Mesothelial cell of epicardium (in vitro differentiated cells): ENCODE data around the gene GOLGA6A. TPM values are rescaled to one million over a fixed set of nuclear protein-coding genes. Genes with fewer than 3 reads are reported as not detected.

Experiments used
- DNase-seq, 2 experiments: peaks; one replicate each; pipeline ENCODE4 v3.0.0; 2021; ENCODE audit warnings: low spot score in 2 of 2; ENCODE audit not compliant: unreplicated experiment in 2 of 2
- H3K27ac Mint-ChIP-seq: 2 replicates; pipeline ENCODE4 v1.8.0; 2021; ENCODE audit warnings: mixed read lengths
- H3K27me3 Mint-ChIP-seq: 2 replicates; pipeline ENCODE4 v1.8.0; 2021; ENCODE audit warnings: low read depth, mixed read lengths
- H3K36me3 Mint-ChIP-seq: 2 replicates; pipeline ENCODE4 v1.8.0; 2021; ENCODE audit warnings: mixed read lengths
- H3K4me1 Mint-ChIP-seq: 2 replicates; pipeline ENCODE4 v1.8.0; 2021; ENCODE audit warnings: mixed read lengths
- H3K4me3 Mint-ChIP-seq: 2 replicates; pipeline ENCODE4 v1.8.0; 2021; ENCODE audit warnings: mild to moderate bottlenecking, moderate library complexity, mixed read lengths
- H3K9me3 Mint-ChIP-seq: 2 replicates; pipeline ENCODE4 v1.8.0; 2021; ENCODE audit warnings: mixed read lengths
- CTCF ChIP-seq: fragments of 200-600 bp; sonication (generic); IDR thresholded peaks from one replicate; pipeline ENCODE4 v1.5.0; 2021; ENCODE audit warnings: antibody characterized with exemption; ENCODE audit not compliant: unreplicated experiment
- total RNA-seq: library from RNA; stranded (reverse); gene quantifications from 3 replicates; pipeline ENCODE4 v1.2.1, GENCODE V29; 2021

GOLGA6A gene
- total RNA-seq, 1 donor from 2014 or later = 0.94 TPM

- H3K36me3 Mint-ChIP-seq = no peaks in the 10 kb centered on the region
- H3K4me3 Mint-ChIP-seq = no peak overlapping the region
- no peak for TF ChIP-seq CTCF
- H3K4me1 Mint-ChIP-seq = peaks cover 7% of the 10 kb centered on the region
- no peak overlapping the region for H3K27ac Mint-ChIP-seq
- DNase-seq = no peak
- H3K27me3 Mint-ChIP-seq = no peaks in the 10 kb centered on the region
- no peaks in the 10 kb centered on the region for H3K9me3 Mint-ChIP-seq
These were observed 38.7 kb downstream of the GOLGA6A start for GRCh38 chr15:74043425-74044266.

- no peaks in the 10 kb centered on the region for H3K36me3 Mint-ChIP-seq
- no peak overlapping the region for H3K27ac Mint-ChIP-seq
- H3K27me3 Mint-ChIP-seq = no peaks in the 10 kb centered on the region
- H3K4me3 Mint-ChIP-seq = no peak overlapping the region
- H3K4me1 Mint-ChIP-seq = peaks cover 4% of the 10 kb centered on the region
- H3K9me3 Mint-ChIP-seq = no peaks in the 10 kb centered on the region
- no peak for DNase-seq
- no peak for TF ChIP-seq CTCF
These were observed 39.5 kb downstream of the GOLGA6A start for GRCh38 chr15:74042603-74043424.

- no peak for TF ChIP-seq CTCF
- H3K27me3 Mint-ChIP-seq = no peaks in the 10 kb centered on the region
- H3K4me1 Mint-ChIP-seq = peaks cover 4% of the 10 kb centered on the region
- no peak overlapping the region for H3K27ac Mint-ChIP-seq
- H3K36me3 Mint-ChIP-seq = no peaks in the 10 kb centered on the region
- H3K9me3 Mint-ChIP-seq = no peaks in the 10 kb centered on the region
- DNase-seq = no peak
- no peak overlapping the region for H3K4me3 Mint-ChIP-seq
These were observed 40.4 kb downstream of the GOLGA6A start for GRCh38 chr15:74041777-74042435.

- peaks cover 3% of the 10 kb centered on the region for H3K36me3 Mint-ChIP-seq
- H3K4me1 Mint-ChIP-seq = peaks cover 6% of the 10 kb centered on the region
- H3K27ac Mint-ChIP-seq = no peak overlapping the region
- no peak for TF ChIP-seq CTCF
- H3K4me3 Mint-ChIP-seq = no peak overlapping the region
- no peak for DNase-seq
- H3K9me3 Mint-ChIP-seq = no peaks in the 10 kb centered on the region
- no peaks in the 10 kb centered on the region for H3K27me3 Mint-ChIP-seq
These were observed 41.0 kb downstream of the GOLGA6A start for GRCh38 chr15:74041311-74041756.

- TF ChIP-seq CTCF = no peak
- DNase-seq = no peak
- Mint-ChIP-seq H3K9me3 (no peaks in the 10 kb centered on the region), H3K36me3 (peaks cover 5% of the 10 kb centered on the region), H3K4me1 (peaks cover 6% of the 10 kb centered on the region), H3K4me3 (no peak overlapping the region), H3K27ac (no peak overlapping the region), H3K27me3 (no peaks in the 10 kb centered on the region)
These were observed 42.1 kb downstream of the GOLGA6A start for GRCh38 chr15:74040109-74040850.
